GM19452 (cell line): Measurements from ENCODE around the gene TP53TG3D.
"Not testable (repeated sequence)": the region's sequence is repeated elsewhere in the genome, so short reads cannot be mapped to it uniquely, and the experiment has no call there.

Experiments
- ATAC-seq: cut with Tn5 transposase; IDR thresholded peaks from one replicate; pipeline ENCODE4 v1.9.1; 2021; ENCODE audit not compliant: unreplicated experiment

The TP53TG3D gene, protein sequence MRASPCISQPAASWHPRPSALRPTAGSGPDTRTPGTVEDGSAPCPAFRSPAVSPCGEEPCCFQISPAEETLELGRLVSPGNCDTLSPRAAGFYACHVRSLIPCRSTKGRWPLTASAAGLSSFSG

DNA sequence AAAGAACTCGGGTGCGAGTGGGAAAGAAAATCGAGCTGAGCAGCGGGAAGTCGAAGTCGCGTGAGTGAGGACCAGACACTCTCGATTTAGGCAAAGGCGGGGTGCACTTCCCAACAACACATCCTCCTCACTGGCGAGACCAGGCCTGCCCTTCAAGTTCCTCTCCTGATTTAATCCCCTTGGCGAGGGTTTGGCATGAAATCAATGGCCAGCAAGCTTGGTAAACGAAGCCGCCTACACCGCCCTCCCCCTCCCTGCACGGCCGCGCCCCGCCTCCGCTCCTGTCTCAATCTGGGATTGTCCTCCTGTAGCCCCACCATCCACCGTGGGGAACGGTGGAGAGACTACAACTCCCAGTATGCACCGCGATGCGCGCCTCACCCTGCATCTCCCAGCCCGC, at the start of gene TP53TG3D:
Gene TP53TG3D (plus strand): TSS at position 301 of the 400 bp plus-strand sequence. CDS start 68 bp downstream, at position 369.
- ATAC-seq = not testable (repeated sequence)

GRCh38 chr16:32253507-32253906, 421 bp downstream of the TP53TG3D start:
- ATAC-seq = not testable (repeated sequence)

GRCh38 chr16:32261526-32261925, 8.4 kb downstream of the TP53TG3D start:
- not testable (repeated sequence) for ATAC-seq

DNA sequence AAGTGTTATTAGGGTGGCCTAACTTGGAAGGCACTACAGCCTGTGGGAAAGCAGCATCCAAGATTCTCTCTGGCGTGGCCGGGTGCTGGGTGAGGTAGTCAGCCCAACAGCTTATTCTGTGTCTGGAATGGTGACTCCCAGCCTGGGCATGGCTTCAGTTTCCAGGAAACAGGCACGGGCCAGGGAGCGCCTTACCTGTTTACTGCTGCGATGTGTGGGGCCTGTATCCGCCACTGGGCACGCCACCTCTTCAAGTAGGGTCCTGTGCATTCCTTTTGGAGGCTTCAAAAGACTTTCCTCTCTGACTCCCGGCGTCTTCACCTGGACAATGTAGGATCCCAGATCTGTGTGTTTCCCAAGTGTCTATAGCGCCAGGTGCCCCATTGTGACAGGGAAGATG, 10.5 kb downstream of the TP53TG3D start:
- not testable (repeated sequence) for ATAC-seq

GRCh38 chr16:32281910-32282309, 28.8 kb downstream of the TP53TG3D start:
- ATAC-seq = not testable (repeated sequence)

GRCh38 chr16:32283024-32283423, 29.9 kb downstream of the TP53TG3D start:
- ATAC-seq = not testable (repeated sequence)

DNA sequence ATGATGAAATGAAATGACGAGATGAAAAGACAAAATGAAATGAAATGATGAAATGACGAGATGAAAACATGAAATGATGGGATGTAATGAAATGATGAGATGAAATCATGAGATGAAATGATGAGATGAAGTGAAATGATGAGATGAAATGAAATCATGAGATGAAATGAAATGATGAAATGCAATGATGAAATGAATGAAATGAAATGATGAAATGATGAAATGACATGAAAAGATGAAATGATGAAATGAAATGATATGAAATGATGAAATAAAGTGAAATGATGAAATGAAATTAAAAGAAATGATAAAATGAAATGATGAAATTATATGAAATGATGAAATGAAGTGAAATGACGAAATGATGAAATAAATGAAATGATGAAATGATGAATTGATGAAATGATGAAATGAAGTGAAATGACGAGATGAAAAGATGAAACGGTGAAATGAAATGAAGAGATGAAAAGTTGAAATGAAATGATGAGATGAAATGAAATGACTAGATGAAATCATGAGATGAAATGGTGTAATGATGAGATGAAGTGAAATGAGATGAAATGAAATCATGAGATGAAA, 30.9 kb downstream of the TP53TG3D start:
- not testable (repeated sequence) for ATAC-seq

GRCh38 chr16:32284800-32285796, 32.0 kb downstream of the TP53TG3D start:
- not testable (repeated sequence) for ATAC-seq

GRCh38 chr16:32286193-32286592, 33.1 kb downstream of the TP53TG3D start:
- ATAC-seq = not testable (repeated sequence)

- ATAC-seq = not testable (repeated sequence)
These were observed 34.7 kb downstream of the TP53TG3D start for GRCh38 chr16:32287743-32288142.

DNA sequence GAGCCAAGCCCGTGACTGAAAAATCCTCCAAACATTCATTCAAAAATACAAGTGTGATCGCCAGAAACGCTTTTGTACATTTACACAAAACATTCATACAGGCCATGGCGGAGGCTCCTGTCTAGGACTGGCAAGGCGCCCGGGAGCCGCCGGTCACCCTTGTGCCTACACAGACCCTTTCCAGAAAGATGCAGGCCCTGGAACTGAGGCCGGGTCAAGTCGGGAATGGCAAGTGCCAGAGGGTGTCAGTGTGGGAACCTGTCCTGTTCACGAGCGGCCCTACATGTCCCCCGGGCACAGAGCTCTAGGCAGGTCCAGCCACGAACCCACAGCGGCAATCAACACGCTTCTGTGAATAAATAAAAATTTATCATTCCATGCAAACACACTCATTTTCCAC, 36.1 kb downstream of the TP53TG3D start:
- ATAC-seq = not testable (repeated sequence)

GRCh38 chr16:32302776-32303175, 49.7 kb downstream of the TP53TG3D start:
- not testable (repeated sequence) for ATAC-seq
